Spleen (tissue), 11 donors: ENCODE measurements around the gene MYT1. TPM values are rescaled to one million over a fixed set of nuclear protein-coding genes. Genes with fewer than 3 reads are reported as not detected.
A peak's percentile ranks its signal among the peaks of the same experiment; 100 is the strongest.
"Not testable (repeated sequence)": the region's sequence is repeated elsewhere in the genome, so short reads cannot be mapped to it uniquely, and the experiment has no call there.

Source experiments
- DNase-seq: peaks from one replicate; pipeline ENCODE4 v3.0.0-alpha.2; 2020
- H3K27ac ChIP-seq, 8 donors: fragments of 200-600 bp; sonication (generic) in 7 of 8; 1 replicate in 4 of 8; 2 replicates in 4 of 8; pipeline versions ENCODE4 v1.5.0 to v1.8.0; 2016 to 2021; ENCODE audit warnings: inconsistent platforms in 4 of 8, mild to moderate bottlenecking in 4 of 8, moderate library complexity in 1 of 8
- H3K27me3 ChIP-seq, 7 donors: fragments of 200-600 bp; sonication (generic) in 6 of 7; replicated peaks in 1 of 7; 1 replicate in 4 of 7; 2 replicates in 3 of 7; pipeline versions ENCODE4 v1.5.0 to v1.8.0; 2016 to 2021; ENCODE audit warnings: inconsistent platforms in 3 of 7, mild to moderate bottlenecking in 1 of 7
- H3K36me3 ChIP-seq, 6 donors: fragments of 200-600 bp; sonication (generic) in 5 of 6; 1 replicate in 4 of 6; 2 replicates in 2 of 6; pipeline versions ENCODE4 v1.5.0 to v1.8.0; 2016 to 2021; ENCODE audit warnings: inconsistent platforms in 2 of 6
- H3K4me1 ChIP-seq, 6 donors: fragments of 200-600 bp; sonication (generic) in 5 of 6; 1 replicate in 3 of 6; 2 replicates in 3 of 6; pipeline versions ENCODE4 v1.5.0 to v1.8.0; 2016 to 2021; ENCODE audit warnings: inconsistent platforms in 3 of 6
- H3K4me3 ChIP-seq, 8 donors: fragments of 200-600 bp; sonication (generic) in 7 of 8; 1 replicate in 4 of 8; 2 replicates in 4 of 8; pipeline versions ENCODE4 v1.5.0 to v1.8.0; 2016 to 2021; ENCODE audit warnings: inconsistent platforms in 4 of 8, mild to moderate bottlenecking in 4 of 8, moderate library complexity in 2 of 8
- H3K9me3 ChIP-seq, 8 donors: fragments of 200-600 bp; sonication (generic) in 7 of 8; 1 replicate in 4 of 8; 2 replicates in 4 of 8; pipeline versions ENCODE4 v1.5.0 to v1.8.0; 2016 to 2021; ENCODE audit warnings: inconsistent platforms in 4 of 8
- POLR2A ChIP-seq, 3 donors: fragments of 450-650 bp; IDR thresholded peaks; one replicate each; pipeline ENCODE4 v1.5.1; 2017; ENCODE audit warnings: antibody characterized with exemption in 3 of 3, mild to moderate bottlenecking in 1 of 3
- POLR2AphosphoS5 ChIP-seq, 3 donors: sonication (generic); formaldehyde crosslinking; IDR thresholded peaks; one replicate each; pipeline ENCODE4 v1.5.1; 2017; ENCODE audit warnings: antibody characterized with exemption in 3 of 3
- WGBS, 5 donors: extraction: QIAGEN DNeasy Blood & Tissue Kit in 3 of 5; methylation state at CpG; one replicate each; pipeline versions ENCODE4 v1.1.5 to v1.1.7; 2013 to 2018; 5-methylcytosine and 5-hydroxymethylcytosine counted together
- intact Hi-C: fragments of 100-400 bp; cut with DNase I; formaldehyde crosslinking; loops from one replicate; pipeline ENCODE4 v1.15.0; 2023; ENCODE audit warnings: low total_unique reads
- polyA plus RNA-seq, 3 donors: library from polyadenylated mRNA; stranded (reverse); fragments of 200-250 nt; gene quantifications; one replicate each; pipeline ENCODE4 v1.2.1, GENCODE V29; 2013
- total RNA-seq, 7 donors: library from RNA; depleted of rRNA in 3 of 7; stranded (reverse); fragments of >200 nt in 3 of 7; fragmentation: NEBNext Ultra II Directional in 4 of 7; extraction: Animal tissue kit (Norgen Biotek cat#: 25700) in 4 of 7; gene quantifications; one replicate each; pipeline versions ENCODE4 v1.1.0 to v1.2.1, GENCODE V29; 2016 to 2021
- TF ChIP-seq, protein P1 (sequence below), 11 experiments: fragments of 200-600 bp in 7 of 11; fragments of 450-650 bp in 4 of 11; sonication (generic) in 4 of 11; IDR thresholded peaks in 8 of 11; conservative IDR thresholded peaks in 3 of 11; 1 replicate in 7 of 11; 2 replicates in 4 of 11; pipeline versions ENCODE4 v1.4.0 to v1.8.0; 2016 to 2021; ENCODE audit warnings: antibody characterized with exemption in 11 of 11, inconsistent platforms in 4 of 11, mild to moderate bottlenecking in 1 of 11
- donor health status: healthy with polysubstance abuse.
- donor health status: DM: no; HTN: no; CAD: no; lungs with moderate emphysema.
- donor health status: DM: no; HTN: no; CAD: no.
- donor health status: Bipolar disorder and iron deficiency.
- donor health status: healthy.
- donor health status: DM: no; HTN: no; CAD: no.
- donor health status: DM: yes; HTN: yes; CAD: no.

Gene MYT1
- total and polyA plus RNA-seq, 10 donors: 0.08 to 2.2 (median 0.60) TPM; not detected in 3

- Histone ChIP-seq H3K27me3 (no peaks in the 10 kb centered on the region), H3K9me3 (no peaks in the 10 kb centered on the region), H3K27ac (no peak overlapping the region), H3K36me3 (no peaks in the 10 kb centered on the region), H3K4me3 (no peak overlapping the region), H3K4me1 (peaks cover 0 to 10% (median 0%) of the 10 kb centered on the region in 6 donors)
- 72 to 87% (median 81%) methylated on average over 7 to 11 of the region's 11 CpGs for WGBS, 5 donors
- peak; percentile 54 for DNase-seq
- intact Hi-C loops: no loop called here
- TF ChIP-seq POLR2A (IDR thresholded peaks at IDR 0.05): no peak
- TF ChIP-seq, protein P1, sequence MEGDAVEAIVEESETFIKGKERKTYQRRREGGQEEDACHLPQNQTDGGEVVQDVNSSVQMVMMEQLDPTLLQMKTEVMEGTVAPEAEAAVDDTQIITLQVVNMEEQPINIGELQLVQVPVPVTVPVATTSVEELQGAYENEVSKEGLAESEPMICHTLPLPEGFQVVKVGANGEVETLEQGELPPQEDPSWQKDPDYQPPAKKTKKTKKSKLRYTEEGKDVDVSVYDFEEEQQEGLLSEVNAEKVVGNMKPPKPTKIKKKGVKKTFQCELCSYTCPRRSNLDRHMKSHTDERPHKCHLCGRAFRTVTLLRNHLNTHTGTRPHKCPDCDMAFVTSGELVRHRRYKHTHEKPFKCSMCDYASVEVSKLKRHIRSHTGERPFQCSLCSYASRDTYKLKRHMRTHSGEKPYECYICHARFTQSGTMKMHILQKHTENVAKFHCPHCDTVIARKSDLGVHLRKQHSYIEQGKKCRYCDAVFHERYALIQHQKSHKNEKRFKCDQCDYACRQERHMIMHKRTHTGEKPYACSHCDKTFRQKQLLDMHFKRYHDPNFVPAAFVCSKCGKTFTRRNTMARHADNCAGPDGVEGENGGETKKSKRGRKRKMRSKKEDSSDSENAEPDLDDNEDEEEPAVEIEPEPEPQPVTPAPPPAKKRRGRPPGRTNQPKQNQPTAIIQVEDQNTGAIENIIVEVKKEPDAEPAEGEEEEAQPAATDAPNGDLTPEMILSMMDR (IDR thresholded peaks at IDR 0.05 in 8 of 11, conservative IDR thresholded peaks at IDR 0.05 in 3 of 11): no peak
- TF ChIP-seq POLR2AphosphoS5 (IDR thresholded peaks at IDR 0.05): no peak
Measured at GRCh38 chr20:64234291-64234791, 70.1 kb downstream of the MYT1 start.

DNA sequence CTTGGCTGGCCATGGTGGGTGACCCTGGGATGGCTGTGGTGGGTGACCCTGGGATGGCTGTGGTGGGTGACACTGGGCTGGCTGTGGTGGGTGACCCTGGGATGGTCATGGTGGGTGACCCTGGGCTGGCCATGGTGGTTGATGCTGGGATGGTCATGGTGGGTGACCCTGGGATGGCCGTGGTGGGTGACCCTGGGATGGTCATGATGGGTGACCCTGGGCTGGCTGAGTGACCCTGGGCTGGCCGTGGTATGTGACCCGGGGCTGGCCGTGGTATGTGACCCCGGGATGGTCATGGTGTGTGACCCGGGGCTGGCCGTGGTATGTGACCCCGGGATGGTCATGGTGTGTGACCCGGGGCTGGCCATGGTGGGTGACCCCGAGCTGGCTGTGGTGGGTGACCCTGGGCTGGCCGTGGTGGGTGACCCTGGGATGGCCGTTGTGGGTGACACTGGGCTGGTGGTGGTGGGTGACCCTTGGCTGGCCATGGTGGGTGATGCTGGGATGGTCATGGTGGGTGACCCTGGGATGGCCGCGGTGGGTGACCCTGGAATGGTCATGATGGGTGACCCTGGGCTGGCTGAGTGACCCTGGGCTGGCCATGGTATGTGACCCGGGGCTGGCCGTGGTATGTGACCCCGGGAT is 70.8 kb downstream of the MYT1 start:
- H3K27me3 ChIP-seq, H3K27ac ChIP-seq, H3K9me3 ChIP-seq, intact Hi-C loops, H3K4me1 ChIP-seq, H3K36me3 ChIP-seq, H3K4me3 ChIP-seq: not testable (repeated sequence)
- peak; percentile 31 for DNase-seq
- WGBS, 5 donors: 90 to 98% (median 95%) methylated on average over 11 to 17 of the region's 17 CpGs

DNA sequence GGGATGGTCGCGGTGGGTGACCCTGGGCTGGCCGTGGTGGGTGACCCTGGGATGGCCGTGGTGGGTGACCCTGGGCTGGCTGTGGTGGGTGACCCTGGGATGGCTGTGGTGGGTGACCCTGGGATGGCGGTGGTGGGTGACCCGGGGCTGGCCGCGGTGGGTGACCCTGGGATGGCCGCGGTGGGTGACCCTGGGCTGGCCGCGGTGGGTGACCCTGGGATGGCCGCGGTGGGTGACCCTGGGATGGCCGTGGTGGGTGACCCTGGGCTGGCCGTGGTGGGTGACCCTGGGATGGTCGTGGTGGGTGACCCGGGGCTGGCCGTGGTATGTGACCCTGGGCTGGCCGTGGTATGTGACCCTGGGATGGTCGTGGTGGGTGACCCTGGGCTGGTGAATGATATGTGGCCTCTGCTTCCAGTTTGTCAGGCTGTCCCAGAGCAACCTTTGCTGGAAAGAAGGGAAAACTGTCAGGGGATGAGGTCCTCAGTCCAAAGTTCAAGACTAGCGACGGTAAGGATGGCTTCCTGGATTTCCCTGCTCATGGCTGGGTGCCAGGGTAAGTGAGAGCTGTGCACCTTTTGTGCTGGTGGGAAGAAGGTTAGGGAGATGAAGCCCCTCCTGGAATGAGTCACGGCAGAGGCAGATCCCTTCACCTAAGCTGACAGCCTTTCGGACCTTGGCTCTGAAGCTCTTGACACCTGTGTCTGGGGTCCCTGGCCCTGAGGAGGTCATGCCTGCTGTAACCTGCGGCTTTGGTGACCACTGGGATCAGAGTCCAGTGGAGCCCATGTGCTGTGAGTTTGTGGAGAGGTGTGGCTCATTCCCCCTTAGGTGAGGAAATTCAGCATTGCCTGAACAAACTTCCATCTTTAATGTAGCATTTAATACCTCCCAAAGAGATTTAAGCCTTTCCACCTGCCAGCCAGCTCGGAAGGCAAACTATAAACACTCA is 72.2 kb downstream of the MYT1 start:
- DNase-seq: peak; percentile 17
- 74 to 96% (median 89%) methylated on average over 15 to 27 of the region's 27 CpGs for WGBS, 5 donors
- intact Hi-C loops: no loop called here

DNA sequence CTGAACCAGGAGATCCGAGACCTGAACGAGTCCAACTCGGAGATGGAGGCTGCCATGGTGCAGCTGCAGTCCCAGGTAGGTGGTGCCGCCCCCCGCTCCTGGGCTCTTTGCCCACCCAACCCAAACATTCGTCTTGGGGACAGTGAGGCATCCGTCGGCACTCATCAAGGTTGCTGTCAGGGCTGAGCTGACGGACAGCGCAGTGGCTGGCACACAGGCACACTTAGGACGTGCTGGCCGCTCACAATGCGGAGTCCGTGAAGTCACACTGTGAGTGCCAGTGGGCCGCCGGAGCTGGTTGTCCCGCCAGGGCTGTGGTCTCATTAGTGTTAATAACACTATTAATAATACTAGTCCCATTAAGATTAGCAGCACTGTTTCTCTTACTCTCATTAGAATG is 73.1 kb downstream of the MYT1 start:
- TF ChIP-seq POLR2A (IDR thresholded peaks at IDR 0.05): no peak
- no peak for TF ChIP-seq POLR2AphosphoS5 (IDR thresholded peaks at IDR 0.05)
- TF ChIP-seq, protein P1 (IDR thresholded peaks at IDR 0.05 in 8 of 11, conservative IDR thresholded peaks at IDR 0.05 in 3 of 11): no peak
- Histone ChIP-seq H3K27me3 (no peaks in the 10 kb centered on the region), H3K36me3 (no peaks in the 10 kb centered on the region), H3K9me3 (no peaks in the 10 kb centered on the region), H3K4me3 (no peak overlapping the region), H3K4me1 (peaks cover 0 to 10% (median 0%) of the 10 kb centered on the region in 6 donors), H3K27ac (no peak overlapping the region)
- WGBS, 5 donors: 87 to 97% (median 93%) methylated on average over 9 to 17 of the region's 17 CpGs
- peak; percentile 65 for DNase-seq
- intact Hi-C loops: no loop called here

More for the DNA sequence above, 72.2 kb downstream of the MYT1 start:
- Histone ChIP-seq H3K27me3 (no peaks in the 10 kb centered on the region), H3K4me1 (peaks cover 0 to 10% (median 0%) of the 10 kb centered on the region in 6 donors), H3K36me3 (no peaks in the 10 kb centered on the region), H3K4me3 (no peak overlapping the region), H3K27ac (no peak overlapping the region), H3K9me3 (no peaks in the 10 kb centered on the region)
- TF ChIP-seq, protein P1 (IDR thresholded peaks at IDR 0.05 in 8 of 11, conservative IDR thresholded peaks at IDR 0.05 in 3 of 11): no peak
